T-helper 9 cell (primary cell): ENCODE measurements around the gene SIGLEC10.

Experiments
- DNase-seq: peaks from one replicate; pipeline ENCODE4 v3.0.0-alpha.2; 2020

SIGLEC10 gene

GRCh38 chr19:51365965-51366388 lies 51.5 kb downstream of the SIGLEC10 start, which contains the start of gene ETFB:
Gene ETFB (minus strand): TSS chr19:51366388. CDS start chr19:51366326, 62 bp downstream.
- DNase-seq, result no peak

- no peak for DNase-seq
Observed at GRCh38 chr19:51365211-51365964, 52.1 kb downstream of the SIGLEC10 start.

- DNase-seq, result no peak
Observed at GRCh38 chr19:51364200-51365106, 53.0 kb downstream of the SIGLEC10 start.

GRCh38 chr19:51361239-51361638 lies 56.2 kb downstream of the SIGLEC10 start:
- no peak for DNase-seq
